ENCODE measurements around the gene ITGA11.
A peak's percentile ranks its signal among the peaks of the same experiment; 100 is the strongest.

ITGA11 gene

GRCh38 chr15:68335251-68335650 lies 96.7 kb downstream of the ITGA11 start:
- DNase-seq (ENCODE audit: low read depth) = peak; percentile 21

GRCh38 chr15:68334661-68335124 lies 97.3 kb downstream of the ITGA11 start:
- no peak overlapping the region for H3K4me3 ChIP-seq (ENCODE audit: low read length)
- DNase-seq (ENCODE audit: low read depth) = no peak
- TF ChIP-seq CTCF (IDR thresholded peaks at IDR 0.05; ENCODE audit: insufficient read depth, low read depth, low read length, missing control alignments) = no peak

More at GRCh38 chr15:68335251-68335650, 96.7 kb downstream of the ITGA11 start:
- no peak for TF ChIP-seq CTCF (IDR thresholded peaks at IDR 0.05; ENCODE audit: insufficient read depth, low read depth, low read length, missing control alignments)
- no peak overlapping the region for H3K4me3 ChIP-seq (ENCODE audit: low read length)

DNA sequence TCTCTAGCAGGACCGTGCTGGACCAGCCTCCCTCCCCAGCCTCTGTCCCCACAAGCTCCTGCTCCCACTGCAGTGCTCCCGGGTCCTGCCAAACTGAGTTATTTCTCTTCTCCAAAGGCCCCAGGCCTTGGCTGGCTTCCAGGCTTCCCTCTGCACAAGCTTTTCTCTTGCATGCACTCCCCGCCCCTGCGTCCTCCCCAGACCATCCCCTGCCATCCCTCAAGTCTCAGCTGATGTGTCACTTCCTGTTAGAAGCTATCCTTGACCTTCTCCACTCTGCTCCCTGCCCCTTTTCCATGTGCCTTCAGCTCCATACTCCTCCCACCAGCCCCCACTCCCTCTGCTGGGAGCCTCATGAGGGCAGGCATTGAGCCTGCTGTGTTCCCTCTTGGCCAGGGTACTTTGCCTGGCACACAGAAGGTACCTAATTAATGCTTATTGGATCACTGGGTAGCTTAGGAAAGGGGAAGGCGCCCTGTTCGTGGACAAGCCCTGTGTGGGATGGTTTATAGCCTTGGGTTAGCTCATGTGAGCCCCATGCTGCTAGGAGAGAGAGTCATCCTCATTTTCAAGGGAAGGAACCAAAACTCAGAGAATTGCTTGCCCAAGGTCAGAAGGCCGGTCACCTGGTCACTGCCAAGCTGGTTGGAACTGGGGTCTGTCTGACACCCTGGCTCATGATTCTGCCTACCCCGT lies 98.0 kb downstream of the ITGA11 start:
- no peak for TF ChIP-seq CTCF (IDR thresholded peaks at IDR 0.05; ENCODE audit: insufficient read depth, low read depth, low read length, missing control alignments)
- peak; percentile 22 for DNase-seq (ENCODE audit: low read depth)
- no peak overlapping the region for H3K4me3 ChIP-seq (ENCODE audit: low read length)

- H3K4me3 ChIP-seq (ENCODE audit: low read length) = no peak overlapping the region
- DNase-seq (ENCODE audit: low read depth) = no peak
These were observed 99.7 kb downstream of the ITGA11 start for GRCh38 chr15:68332266-68332665.

DNA sequence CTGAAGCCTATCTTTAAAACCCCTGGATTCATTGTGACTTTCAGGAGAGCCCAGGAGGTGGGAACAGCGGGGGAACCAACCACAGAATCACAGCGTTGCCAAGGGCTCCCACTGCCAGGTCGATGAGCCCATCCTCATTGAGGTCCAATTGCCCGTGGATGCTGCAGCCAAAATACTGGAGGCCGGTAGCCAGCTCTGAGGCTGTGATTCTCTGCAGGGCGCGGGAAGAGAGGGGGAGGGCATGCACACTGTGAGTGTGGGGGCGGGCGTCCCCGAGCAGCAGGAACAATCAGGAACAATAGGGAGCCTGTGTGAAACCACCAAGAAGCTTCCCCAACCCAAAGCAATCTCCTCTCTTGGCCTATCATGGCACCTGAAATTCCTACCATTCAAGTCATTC lies 101.1 kb downstream of the ITGA11 start:
- no peak overlapping the region for H3K4me3 ChIP-seq (ENCODE audit: low read length)
- no peak for DNase-seq (ENCODE audit: low read depth)
- TF ChIP-seq CTCF (IDR thresholded peaks at IDR 0.05; ENCODE audit: insufficient read depth, low read depth, low read length, missing control alignments) = no peak

More at GRCh38 chr15:68332266-68332665, 99.7 kb downstream of the ITGA11 start:
- TF ChIP-seq CTCF (IDR thresholded peaks at IDR 0.05; ENCODE audit: insufficient read depth, low read depth, low read length, missing control alignments) = no peak

GRCh38 chr15:68330416-68330815 lies 101.5 kb downstream of the ITGA11 start:
- no peak for DNase-seq (ENCODE audit: low read depth)
- no peak for TF ChIP-seq CTCF (IDR thresholded peaks at IDR 0.05; ENCODE audit: insufficient read depth, low read depth, low read length, missing control alignments)
- H3K4me3 ChIP-seq (ENCODE audit: low read length) = no peak overlapping the region

DNA sequence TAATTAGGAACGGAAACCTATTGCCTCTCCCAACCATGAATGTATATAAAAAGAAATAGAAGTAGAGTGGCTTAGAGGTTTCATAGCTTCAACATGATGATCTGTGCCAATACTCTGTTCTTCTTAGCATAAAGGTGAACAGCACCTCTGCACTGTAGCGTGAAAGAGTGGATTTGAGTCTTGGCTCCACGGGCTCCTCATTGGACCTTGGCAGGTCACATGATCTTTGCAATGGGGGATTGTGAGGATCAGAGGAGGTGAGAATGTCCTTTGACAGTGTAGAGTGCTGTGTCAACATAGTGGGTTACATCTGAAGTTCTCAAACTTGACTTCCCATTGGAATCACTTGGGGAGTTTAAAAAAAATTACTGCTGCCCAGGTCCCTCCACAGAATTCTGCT lies 103.0 kb downstream of the ITGA11 start:
- TF ChIP-seq CTCF (IDR thresholded peaks at IDR 0.05; ENCODE audit: insufficient read depth, low read depth, low read length, missing control alignments) = no peak
- DNase-seq (ENCODE audit: low read depth) = no peak
- no peak overlapping the region for H3K4me3 ChIP-seq (ENCODE audit: low read length)

Measured in epithelial cell of esophagus (primary cell).